Non-pigmented ciliary epithelial cell (primary cell): ENCODE data around the gene DOCK9.

Experiments used
- DNase-seq: peaks from one replicate; pipeline ENCODE4 v3.0.0-alpha.2; 2010; ENCODE audit warnings: low read depth

DOCK9 gene

DNA sequence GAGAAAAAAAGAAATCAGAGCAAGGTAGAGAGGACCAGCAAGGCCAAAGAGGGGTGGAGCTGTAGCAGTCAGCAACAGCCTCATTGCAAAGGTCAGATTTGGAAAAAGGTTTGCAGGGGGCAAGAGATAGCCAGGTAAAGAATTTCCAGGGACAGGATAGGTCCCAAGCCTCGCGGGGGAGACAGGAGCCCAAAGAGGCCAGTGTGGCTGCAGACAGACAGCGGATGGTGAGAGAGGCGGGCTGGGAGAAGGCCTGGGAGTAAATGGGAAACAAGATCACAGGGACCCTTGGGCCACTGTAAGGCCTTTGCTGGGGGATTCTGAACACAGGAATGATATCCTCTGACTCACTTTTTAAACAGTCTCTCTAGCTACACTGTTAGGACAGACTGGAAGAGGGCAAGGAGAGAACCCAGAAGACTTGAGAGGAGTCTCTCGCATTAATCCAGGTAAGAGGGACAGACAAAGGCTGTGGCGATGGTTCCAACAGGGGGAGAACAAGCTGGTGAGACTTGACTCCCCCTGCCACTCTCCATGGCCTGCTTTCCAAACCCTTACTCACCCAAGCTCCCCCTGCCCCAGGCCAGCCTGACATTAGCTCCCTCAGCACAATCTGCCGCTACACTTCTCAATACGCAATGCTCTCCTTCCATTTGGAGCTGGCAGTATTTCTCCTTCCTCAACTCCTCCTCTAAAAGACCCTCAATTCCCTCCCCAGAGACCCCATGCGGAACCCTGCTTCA lies 31.8 kb downstream of the DOCK9 start:
- DNase-seq = no peak

DNA sequence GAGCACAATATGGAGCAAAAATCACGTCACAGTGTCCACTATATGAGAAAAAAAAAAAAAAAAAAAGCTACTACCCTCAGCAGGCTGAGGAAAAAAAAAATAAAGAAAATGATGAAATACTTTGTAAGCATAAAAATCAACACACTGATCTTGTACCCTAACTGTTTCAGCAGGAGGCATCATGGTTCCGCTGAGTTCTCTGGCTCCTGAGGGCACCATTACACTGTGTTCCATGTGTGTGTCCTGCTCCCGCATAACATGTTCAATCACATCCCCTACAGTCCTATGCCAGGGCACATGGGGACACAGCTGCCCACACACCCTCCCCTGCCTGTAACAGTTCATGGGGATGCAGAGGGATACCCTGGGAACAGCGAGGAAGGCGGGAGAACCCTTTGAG lies 33.5 kb downstream of the DOCK9 start:
- DNase-seq = no peak

DNA sequence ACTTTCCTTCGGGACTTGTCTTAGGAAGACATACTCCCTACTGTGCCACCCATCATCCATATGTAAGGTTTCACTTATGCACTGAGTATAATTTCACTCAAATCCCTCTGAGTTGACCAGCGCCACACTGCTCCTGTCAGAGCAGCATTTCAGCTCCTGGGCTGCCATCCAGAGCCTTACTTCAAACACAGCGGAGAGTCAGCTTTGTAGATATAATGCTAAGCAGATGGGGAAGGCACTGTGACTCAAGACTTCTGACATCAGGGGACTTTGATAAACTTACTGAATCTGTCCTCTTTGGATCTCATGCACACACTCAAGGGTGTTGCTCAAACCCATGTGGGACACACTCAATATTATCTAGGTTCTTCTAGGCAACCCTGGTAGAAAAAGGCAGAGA lies 34.9 kb downstream of the DOCK9 start:
- no peak for DNase-seq

DNA sequence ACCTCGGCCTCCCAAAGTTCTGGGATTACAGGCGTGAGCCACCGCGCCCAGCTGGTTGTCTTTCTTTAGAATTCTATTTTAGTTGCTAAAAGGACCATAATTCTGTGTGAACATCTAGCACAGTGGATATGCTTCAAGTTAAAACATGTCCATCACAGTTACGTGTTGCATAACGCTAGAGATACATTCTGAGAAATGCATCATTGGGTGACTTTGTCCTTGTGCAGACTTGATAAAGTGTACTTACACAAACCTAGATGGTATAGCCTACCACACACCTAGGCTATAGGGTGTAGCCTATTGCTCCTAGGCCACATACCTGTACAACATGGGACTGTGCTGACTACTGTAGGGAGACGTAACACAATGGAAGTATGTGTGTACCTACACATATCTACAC lies 35.4 kb downstream of the DOCK9 start:
- no peak for DNase-seq

DNA sequence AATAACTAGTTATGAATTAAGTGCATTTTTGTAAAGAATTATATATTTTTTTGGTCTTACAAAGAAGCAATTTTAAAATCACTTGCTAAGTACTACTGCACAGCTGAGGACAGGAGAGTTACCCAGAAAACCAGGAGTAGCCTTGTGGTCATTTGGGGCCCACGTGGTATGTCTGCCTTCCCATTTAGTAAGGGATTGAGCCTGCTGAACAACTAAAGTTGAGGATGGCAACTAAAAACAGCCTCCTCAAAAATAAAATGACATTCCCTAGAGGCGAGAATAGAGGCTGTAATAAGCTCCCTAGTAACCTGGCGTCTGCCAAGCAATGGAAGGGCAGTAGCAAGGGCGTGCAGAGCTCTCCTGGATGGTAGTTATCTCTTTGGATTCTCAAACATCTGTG lies 36.3 kb downstream of the DOCK9 start:
- no peak for DNase-seq

DNA sequence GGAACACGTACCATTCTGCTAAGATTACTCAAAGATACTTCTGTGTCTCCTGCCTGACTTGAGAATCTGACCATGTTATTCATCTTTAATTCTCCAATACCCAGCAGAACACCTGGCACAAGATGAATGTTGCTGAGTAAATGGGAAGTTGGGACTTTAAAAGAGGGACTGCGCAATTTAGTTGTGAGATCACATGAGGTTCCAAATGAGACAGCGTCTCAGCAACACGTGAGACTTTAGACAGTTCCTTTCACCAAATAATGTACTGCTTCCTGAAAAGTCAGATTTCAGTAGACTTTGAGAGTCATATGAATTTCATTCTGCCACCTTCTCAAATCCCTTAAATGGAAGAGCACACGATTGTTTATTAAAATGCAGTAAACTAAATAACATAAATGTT lies 36.7 kb downstream of the DOCK9 start:
- DNase-seq = no peak

DNA sequence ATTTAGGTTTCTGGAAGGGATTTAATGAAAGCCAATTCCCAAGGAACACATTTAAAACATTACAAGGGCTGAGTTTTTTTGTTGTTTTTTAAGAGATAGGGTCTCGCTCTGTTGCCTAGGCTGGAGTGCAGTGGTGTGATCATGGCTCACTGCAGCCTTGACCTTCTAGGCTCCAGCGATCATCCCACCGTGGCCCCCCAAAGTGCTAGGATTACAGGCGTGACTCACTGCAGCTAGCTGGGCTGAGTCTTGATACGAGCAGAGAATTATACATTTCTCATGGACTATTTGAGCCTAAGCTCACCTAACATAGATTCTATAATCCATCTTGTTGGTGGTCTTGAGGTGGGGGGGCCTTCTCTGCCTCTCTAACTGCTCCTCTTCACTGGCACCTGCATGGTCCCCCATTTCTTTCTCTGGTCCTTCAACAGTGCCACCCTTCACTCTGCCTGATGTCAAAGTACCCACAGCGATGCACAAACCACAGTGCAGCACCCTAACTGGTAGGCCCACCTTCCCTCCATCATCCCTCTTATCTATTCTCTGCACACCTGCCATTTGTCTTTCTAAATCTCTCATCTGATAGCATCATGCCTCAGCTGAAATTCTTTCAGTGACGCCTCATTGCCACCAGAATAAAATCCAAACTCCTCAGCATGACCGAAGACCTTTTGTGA lies 37.4 kb downstream of the DOCK9 start:
- DNase-seq = no peak

DNA sequence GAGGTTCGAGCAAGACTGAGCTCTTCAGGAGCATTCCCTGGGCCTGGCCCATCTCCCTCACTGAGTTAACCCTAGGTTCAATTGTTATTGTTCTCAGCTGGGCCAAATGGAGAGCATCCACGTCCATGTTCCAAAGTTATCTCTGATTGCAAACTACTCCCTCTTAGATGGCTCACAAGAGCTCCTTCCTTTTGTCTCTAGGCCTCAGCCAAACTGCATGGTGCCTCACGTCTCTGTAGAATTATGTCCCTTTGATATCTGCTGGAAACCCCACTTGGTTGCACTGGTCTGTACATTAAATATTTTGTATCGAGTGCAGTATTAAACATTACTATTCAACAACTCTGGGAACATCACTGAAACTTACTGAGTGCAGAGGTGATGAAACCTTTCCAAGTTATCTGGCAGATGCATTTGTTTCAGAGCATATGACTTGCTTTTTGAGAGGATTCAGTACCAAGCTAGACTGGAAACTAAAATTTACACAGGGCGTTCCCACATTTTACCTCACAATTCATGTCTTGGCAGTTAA lies 38.1 kb downstream of the DOCK9 start:
- DNase-seq = no peak

DNA sequence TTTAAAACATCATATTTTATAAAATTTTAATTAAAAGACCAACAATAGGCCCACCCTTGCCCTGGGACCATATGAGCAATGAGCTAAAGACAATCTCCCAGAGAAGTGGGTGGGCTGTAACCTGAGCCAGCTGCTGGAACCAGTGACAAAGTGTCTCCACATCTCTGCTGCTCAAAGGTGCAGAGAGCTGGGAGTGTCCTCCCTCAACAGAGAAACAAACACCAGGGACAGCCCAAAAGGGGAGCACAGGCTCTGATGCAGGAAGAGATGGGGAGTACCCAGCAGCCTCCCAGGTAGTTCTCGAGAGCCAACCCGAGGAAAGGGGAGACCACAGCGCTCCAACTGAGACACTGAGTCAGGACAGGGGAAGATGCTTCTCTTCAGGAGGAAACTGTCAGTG lies 39.1 kb downstream of the DOCK9 start:
- DNase-seq = no peak

DNA sequence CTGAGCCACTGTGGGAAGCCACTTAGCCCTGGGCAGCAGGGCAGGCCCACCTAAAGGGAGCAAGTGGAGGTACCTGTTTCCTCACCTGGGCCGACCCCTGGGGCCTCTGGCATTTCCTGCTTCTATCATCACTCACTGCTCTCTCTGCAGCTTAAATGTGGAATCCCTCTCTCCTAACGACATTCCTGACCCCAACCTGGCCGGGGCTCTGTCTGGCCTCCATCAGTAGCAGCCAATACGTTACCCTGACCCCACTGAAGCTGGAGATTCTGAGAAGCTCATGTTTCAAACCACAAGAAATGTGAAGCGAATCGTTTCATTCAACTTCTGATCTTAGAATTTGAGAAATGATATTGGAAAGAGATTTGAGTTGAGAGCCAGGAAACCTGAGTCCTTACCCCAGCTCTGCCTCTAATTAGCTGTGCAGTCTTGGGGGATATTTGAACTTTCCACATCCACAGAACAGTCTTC lies 39.9 kb downstream of the DOCK9 start:
- no peak for DNase-seq

DNA sequence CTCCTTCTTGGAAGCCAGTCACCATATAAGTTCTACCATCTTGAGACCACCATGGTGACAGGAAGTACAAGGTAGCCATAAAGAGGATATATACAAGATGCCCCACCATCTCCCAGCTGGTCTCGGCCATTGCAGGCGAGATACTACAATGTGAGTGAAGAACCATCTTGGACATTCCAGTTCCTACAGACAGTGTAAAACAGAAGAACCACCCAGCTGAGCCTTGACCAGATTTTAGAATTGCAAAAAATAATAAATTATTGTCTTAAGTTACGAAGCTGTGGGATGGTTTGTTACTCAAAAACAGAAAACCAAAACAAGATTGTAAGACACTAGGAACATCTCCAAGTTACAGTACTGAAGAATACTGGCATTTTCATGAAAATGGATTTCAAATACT lies 43.6 kb downstream of the DOCK9 start:
- no peak for DNase-seq

DNA sequence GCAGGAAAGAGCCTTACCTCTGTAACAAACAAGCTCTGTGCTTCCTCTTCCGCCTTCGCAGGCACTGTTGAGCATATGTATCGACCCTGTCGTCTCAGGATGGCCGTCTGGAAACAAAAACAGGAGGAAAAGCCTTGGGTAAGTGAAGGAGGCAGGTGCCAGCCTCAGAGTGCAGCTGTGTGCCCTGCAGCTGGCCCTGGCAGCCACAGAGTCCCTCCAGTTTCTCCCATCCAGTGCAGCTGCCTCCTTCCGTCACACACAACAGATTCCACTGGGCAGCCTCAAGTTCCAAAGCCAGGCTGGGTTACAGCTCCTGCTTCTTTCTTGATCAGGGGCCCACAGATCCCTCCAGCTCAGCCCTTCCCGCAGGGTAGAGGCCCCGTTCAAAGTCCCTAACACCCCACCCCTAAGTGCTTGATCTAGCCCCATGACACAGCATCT lies 47.7 kb downstream of the DOCK9 start:
- no peak for DNase-seq

DNA sequence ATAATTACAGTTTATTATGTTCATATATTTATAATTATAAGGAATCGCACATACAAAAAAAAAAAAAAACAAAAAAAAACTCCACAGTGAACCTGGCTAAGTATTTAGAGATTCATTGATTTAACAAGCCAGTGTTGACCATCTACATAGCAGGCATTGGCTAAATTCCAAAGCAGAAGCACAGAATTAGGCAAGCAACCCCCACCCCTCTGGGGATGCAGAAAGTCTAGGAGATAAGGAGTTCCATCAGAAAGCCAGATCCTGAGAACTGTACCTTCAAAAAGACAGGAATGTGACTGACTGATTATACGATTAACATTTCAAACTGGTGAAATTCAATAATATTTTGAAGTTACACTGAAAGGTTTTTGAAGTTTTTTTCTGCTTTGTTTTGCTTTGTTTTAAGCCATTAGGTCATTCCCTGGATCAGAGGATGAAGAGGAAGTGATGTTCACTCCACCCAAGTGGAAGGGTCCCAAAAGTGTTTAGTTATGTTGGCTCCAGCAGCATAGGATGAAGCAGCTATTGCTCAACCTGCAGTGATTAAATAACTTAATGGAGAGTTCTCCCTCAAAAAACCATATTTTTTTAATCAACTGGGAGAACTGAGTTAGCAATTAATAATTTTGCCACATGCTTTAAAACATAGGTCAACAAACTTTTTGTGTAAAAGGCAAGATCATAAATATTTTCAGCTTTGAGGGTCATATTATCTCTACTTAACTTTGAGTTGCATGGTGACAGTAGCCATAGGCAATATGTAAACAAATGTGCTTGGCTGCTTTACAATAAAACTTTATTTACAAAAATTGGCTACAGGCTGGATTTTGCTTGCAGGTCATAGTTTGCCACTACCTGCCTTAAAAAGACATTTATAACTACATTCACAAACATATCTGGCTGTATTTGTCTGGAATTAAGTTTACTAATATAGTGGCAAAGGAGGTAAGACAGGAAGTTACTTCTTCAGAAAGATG lies 49.6 kb downstream of the DOCK9 start:
- DNase-seq = no peak

DNA sequence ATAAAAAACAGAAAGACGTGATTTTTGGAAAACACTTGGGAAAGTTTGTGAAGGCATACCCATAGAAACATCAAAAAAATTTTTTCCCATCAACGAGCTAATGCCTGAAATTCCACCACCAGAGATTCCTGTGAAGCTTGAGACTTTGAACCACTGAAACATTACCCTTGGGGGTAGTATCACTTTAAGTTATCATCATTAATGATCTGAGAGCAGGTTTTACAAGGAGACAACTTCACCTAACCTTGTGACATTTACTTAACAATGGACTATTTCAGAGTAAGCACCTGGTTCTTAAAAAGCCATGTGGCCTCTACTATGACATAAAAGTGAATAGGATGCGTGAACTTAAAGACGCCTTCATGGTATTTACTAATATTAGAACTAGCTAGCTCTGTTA lies 51.9 kb downstream of the DOCK9 start:
- no peak for DNase-seq

DNA sequence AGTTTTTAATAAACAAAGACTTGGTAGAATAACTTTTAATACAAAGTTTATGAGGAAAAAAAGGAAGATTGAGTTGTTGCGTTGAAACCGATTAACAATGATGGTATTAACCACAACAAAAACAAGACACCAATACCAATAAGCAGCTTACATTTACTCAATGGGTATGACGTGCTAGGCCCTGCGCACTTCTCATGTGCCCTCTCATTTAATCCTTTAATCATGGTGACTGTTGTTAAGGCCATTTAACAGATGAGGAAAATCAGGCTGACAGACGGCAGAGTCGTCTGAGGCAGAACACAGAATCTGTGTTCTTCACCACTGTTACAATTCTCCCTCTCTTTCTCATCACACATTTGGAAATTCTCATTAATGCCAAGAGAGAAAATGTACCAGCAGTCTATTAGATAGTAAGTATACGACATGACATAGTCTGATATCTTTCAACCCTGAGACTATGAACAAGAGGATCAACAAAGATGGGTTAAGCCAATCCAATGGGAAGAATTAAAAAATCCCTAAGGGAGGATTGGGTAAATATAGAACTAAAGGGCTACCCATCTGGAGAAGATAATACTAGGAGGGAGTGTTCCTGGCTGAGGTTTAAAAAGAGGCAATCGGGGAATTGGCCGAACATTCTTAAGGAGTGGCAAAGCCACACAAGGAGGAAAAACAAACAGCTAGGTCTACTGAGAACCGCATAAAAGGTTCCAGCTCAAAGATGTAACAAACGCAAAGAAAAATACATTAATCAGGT lies 54.0 kb downstream of the DOCK9 start:
- DNase-seq = no peak

DNA sequence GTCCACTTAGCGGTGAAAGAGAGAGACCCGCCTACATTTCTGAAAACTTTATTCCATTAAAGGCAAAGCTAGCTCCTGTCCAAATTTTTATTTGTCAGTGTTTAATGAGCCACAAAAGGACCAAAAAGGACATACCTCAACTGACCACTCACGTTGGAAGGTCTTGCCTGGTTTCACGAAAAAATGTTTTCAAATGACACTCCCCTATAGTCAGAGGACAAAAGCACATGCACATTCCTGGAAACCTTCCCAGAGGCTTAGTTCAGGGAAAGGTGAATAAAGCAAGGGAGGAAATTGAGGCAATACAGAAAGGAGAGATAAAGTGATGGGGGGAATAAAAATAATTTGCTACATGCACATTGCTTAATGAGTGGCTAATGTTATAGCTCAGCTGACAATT lies 55.6 kb downstream of the DOCK9 start:
- no peak for DNase-seq

DNA sequence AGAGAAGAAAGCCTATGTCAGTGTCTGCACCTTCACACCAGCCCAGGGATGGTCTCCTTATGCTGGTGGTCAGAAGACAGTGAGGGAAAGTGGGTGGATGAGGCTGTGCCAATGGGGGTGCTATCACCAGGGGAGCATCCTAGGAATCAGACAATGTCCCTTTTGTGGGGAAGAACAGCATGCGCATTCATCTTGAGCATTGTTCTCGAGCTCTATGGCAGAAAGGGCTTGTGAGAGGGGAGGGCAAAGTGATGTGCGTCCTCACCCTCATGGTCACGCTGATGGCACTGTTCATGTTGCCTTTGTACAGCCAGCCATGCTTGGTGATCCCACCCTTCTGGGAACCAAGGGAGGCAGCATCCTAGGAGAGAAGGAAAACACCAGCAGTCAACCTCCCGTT lies 56.1 kb downstream of the DOCK9 start:
- no peak for DNase-seq

DNA sequence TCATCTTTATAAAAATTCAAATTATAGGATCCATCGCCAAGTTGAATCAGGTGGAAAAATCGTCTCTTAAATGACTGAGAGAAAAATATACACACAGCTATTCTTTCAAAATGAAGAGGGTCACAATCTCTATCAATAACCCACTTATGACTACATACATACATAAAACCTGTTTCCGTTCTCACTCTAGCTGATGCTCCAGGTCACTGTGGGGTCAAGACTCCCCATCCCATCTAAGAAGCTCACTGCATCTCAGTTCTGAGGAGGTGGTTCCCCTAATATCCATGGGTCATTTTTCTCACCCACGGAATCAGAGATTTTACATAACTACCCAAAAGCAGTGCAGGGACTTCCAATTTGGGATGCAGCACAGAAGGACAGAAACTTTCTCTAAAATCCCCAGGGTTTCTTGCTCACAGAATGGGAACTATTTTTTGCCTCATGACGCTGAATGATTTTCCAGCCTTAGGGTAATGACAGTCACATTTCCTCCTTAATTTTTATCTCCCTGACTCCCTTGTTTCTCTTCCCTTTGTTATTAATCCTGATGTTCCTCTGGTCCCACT lies 56.8 kb downstream of the DOCK9 start:
- no peak for DNase-seq

DNA sequence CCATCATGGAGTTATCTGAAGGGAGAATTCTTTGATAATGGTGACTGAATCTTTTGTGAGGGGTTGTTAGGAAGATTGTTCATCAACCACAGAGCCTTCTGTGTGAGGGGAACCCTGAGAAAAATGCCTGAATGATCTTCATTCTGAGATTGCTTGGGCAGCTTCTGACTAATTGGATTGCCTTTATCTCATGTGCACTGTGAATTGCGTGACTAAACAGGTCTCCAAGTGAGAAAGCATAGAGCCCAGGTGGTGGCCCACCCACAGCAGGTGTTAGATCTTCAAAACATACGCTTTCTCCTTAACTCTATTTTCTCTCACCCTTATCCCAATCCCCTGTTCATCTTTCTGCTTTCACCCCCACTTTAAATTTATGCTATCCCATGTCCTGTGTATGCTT lies 58.3 kb downstream of the DOCK9 start:
- no peak for DNase-seq

DNA sequence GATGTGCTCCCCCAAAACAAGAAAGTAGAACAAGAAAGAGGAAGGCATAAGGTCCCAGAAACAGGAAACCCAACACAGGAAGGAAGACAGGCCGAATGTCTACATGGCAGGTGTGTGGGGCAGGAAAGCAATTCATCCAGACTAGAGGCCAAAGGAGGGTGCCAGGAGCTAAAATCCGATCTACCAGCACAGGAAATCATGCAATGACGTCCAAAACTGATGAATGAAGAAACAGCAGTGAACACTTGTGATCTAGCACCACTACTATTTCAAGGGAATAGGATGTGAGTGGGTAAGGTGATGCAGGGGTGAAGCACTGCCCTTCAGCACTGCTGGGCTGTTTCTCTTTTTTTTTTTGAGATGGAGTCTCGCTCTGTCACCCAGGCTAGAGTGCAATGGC lies 59.1 kb downstream of the DOCK9 start:
- DNase-seq = no peak

DNA sequence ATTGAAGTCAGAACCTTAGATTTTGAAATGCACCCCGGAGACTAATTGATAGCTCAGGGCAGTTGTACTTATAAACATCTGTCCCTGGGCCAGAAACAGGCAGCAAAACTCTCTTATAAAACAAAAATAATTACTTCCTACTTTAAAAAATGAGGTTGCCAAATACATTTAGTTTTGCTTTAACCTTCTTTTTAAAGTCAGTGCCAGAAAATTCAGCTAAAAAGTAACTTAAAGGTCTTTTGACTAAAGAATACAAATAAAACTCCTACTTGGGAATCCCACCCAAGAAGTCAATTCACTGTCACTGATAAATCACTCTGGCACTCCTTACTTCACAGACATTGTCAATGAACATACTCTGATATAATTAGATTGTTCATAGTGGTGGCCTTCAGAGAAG lies 60.7 kb downstream of the DOCK9 start:
- DNase-seq = no peak
